Nucleus accumbens (tissue), 56 donors: ENCODE data around the gene PLPP3.
A peak's percentile ranks its signal among the peaks of the same experiment; 100 is the strongest.

ENCODE experiments used
- DNase-seq, 56 donors: peaks; one replicate each; lab custom pipeline; 2025; lab: John Stamatoyannopoulos, UW

Gene PLPP3

DNA sequence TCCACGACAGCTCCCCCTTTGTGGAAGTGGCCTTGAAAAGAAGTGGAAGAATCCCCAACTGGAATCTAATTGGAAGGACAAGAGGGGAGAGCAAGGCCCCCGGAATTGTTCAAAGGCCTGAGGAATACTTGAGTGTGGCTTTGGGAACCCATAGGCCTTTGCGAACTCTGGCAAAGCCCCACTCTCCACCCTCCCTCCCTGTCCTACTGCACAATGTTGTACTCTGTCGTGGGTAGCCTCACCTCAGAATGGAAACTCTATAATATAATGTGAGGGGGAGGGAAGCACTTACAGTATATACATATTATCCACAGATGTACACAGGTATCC, 28.5 kb downstream of the PLPP3 start:
- DNase-seq: no peak

DNA sequence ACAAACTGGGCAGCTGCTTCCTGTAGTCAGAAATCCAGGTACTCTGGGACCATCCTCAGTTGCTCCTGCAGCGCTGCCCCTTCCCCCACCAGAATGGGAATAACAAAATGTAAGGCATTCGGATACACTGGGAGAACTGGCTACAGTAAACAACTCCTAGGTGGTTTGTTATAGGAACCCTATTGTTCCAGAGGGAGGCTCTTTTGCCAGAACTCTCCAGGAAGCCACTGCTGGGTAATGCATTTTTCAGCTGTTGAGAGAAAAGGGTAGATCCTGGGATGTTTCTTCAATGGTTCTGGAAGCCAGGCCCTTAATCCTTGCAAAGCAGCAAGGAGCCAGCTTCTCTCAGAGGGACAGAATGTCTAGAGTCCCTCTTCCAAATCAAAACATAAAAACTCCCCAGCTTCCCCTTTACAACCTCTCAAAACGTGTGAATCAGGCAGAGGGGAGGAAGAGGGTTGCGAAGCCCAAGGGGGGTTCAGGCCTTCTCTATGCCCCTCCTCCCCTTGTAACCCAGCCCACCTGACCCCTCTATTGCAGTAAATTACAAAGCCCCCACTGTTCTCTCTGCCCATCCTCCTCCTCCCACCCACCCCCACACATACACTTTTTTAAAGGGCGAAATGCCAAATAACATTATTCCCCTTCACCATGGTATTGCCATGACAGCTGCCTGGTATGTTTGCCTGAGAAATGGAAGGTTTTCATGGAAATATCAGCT, 29.1 kb downstream of the PLPP3 start:
- DNase-seq: peak in 5 of 56 donors; percentile 15 to 64 (median 35)

DNA sequence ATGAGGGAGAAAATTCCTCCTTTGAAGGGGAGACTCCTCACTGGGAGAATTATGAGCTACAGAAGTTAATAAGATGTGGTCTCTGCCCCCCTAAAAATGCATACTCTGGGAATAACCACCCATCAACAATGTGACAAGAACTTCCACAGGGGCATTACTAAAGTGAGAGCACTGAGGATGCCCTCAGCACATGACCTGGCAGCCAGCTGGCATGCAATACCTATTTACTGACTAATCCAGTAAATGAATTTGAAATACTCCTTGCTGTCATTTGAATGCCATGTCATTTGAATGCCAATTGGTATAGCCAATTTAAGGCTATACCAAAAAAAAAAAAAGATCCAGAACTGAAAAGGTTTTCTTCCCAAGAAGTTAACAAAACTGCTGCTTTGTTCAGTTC, 30.8 kb downstream of the PLPP3 start:
- no peak for DNase-seq

DNA sequence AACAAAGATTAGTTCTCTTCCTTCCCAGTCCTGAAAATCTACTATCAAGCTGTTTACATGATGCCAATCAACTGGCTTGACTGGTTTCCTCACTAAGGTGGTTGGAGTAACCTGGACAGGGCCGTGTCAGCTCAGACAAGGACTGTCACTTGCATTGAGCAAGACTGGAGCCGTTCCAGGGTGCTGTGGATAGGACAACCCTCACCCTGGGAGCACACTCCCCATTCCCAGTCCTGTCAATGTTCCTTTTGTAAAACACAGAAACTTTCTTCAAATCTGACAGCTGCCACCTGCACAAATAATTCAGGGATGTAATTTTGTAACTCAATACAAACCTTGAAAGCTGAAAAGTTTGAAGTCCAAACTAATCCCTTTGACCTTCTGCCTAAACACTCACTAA, 31.4 kb downstream of the PLPP3 start:
- DNase-seq: no peak

DNA sequence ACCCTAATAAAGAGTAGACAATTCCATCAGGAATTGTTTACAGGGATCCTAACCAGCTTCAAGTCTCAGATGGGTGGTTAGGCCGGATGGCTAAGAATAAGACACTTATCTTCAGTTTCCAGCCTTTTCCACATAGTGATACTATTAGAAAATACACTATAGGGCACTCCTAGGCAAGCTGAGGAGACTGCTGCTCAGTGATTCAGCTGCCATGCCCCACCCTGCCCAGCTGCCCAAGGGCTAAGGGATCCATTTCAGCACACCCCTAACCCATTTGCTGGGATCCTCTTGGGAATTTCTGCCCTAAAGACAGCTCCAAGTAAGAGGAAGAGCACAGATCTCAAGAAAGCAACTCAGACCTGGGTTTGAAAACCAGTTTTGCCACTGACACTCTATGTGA, 31.9 kb downstream of the PLPP3 start:
- no peak for DNase-seq

DNA sequence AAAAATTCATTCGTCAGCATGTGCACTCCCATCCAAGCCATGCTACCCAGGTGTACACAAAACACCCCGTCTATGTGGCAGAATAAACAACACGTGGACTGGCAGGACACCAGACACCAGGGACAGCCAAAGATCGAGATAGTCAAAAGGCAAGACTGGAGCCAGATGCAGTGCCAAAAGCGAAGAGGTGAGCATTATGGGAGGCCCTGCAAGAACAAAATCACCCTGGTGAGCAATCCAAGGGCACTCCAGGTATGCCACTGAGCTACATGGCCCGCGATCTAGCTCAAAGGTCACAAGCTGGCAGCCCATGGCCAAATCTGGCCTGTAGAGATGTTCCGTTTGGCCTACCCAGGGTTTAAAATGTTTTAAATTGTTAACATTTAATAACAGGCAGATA, 33.7 kb downstream of the PLPP3 start:
- DNase-seq: no peak

DNA sequence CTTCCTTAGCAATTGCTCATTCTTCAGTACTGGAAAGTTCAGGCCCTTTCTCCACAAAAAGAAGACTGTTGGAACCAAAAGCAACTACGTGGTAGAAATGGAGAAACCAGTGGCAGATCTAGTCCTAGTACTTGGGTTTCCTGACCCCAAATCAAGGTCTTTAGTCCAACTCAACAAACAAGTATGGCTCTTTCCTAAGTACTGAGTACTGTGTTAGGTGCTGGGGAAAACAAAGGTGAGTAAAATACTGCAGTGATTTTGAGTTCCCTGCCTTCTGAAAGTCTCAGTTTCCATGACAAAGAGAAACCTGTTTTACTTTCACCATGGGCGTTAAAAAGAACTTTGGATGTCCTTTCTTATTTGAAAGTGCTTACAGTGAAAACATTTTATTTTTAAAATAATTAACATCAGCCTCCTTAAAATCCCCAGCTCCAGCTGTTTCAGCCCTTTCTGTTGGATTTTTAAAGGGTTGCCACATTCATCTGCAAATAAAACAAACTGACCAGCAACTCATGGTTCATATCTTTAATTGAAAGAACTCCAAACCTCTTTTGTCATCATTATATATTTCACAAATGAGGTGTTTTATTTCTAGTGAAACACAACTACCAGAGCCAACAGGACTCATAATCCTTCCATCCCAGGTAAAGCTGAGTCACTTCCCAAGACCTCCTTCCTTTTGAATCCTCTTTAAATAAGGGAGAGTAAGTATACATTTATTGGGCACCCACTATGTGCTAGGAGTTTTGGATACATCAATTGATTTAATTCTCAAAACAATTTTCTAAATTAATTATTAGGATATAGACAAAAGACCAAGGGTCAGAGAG, 35.4 kb downstream of the PLPP3 start:
- no peak for DNase-seq

DNA sequence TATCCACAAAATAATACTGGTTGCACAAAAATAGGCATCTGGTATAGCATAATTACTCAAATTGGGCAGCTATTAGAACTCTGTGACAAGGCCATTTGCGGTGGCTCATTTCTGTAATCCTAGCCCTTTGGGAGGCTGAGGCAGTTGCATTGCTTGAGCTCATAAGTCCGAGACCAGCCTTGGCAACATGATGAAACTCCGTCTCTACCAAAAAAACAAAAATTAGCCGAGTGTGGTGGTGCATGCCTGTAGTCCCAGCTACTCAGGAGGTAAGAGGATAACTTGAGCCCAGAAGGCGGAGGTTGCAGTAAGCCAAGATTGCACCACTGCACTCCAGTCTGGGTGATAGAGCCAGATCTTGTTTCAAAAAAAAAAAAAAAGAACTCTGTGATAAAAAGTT, 36.7 kb downstream of the PLPP3 start:
- DNase-seq: no peak

DNA sequence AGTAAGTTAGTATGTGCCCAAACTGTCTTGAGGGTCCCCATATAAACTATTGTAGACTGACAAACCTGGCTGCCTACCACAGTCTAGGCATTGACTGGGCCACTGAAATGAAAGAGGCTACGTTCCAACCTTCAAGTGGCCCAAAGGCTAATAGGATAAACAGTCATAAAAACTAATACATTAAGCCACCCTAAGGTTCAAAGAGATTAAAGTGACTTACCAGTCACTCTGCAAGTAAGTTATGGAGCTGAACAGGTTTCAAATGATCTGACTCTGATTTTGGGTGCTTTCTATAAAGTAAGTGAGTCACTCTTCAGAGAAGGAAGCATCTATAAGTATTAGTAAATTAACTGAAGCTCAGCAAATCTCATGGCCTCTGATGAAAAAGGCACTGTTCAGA, 38.0 kb downstream of the PLPP3 start:
- no peak for DNase-seq

DNA sequence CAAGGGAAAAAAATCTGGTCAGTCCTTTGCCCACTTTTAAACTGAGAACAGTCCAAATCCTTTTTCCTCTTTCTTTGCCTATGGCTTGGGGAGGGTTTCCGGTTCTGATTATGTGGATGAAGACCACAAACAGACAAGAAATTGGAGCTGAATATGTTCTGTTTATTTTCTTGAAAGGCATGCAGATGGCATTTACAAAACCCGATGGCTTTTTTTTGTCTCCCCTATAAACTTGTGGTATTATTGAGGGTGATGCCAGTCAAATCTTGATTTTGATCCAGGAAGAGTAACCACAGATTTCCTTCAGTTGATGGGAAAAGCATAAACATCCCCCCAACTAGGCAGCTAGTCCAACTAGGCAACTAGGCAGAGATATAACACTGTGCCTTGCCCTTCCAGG, 38.9 kb downstream of the PLPP3 start:
- no peak for DNase-seq

DNA sequence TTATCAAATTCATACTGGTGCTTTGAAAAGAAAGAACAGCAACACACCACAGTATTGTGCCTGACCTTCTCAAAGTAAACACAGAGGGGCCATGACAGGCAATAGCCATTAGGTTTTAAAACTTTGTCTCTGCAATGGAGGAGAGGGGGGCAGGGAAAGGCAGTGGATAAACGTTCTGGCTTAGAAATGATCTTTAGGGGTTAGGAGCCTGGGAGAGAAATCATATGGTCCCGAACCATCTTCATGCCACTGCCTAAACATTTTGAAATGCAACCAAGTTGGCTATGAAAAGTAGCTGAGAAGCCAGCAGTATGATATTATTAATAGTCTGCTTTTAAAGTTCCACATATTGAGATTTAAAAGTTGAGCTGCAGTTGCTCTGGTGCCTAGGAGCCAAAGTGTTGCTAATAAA, 39.8 kb downstream of the PLPP3 start:
- no peak for DNase-seq

DNA sequence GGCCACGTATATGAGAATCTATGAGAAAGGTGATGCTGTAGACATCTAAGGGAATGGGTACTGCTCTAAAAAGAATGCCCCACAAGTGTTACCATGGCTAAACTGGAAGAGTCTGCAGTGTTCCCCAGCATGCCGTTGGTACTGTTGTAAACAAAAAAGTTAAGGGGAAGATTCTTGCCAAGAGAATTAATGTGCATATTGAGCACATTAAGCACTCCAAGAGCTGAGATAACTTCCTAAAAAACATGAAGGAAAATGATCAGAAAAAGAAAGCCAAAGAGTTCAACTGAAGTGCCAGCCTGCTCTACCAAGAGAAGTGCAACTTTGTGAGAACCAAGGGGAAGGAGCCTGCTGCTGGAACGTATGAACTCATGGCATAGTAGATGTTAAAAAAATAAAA, 40.8 kb downstream of the PLPP3 start:
- no peak for DNase-seq

DNA sequence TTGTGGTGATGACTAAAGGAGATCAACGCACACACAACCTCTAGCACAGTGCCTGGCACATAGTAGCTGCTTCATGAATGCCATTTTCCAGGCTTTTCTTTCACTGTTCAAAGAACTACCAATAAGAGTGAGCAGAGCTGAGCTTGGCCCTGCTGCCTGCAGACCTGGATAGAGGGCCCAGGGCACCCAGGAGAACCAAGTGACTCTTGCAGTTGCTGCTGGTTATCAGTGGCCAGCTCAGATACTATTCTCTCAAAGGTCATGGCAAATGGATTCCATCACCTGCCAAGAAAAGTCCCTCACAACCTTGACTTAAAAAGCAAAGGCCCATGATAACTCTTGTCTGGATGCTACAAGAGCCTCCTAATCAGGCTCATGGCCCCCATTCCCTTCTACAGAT, 41.7 kb downstream of the PLPP3 start:
- no peak for DNase-seq

DNA sequence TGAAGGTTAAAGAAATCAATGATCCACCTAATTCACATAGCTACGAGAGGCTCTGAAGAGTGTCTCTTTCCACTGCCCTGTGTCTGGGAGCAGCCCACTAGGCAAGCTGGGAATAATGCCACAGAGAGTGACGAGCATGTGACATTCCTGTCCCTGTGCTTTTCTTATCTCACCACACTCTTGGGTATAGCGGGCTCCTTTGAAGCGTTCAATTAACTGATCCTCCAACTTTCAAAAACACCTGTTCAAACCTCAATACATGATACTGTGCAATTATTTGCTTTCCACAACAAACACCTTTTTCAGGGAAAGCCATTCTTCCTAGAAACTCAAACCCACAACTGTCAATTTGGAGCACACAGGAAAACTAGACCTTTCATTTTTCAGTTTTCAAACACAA, 43.4 kb downstream of the PLPP3 start:
- no peak for DNase-seq

DNA sequence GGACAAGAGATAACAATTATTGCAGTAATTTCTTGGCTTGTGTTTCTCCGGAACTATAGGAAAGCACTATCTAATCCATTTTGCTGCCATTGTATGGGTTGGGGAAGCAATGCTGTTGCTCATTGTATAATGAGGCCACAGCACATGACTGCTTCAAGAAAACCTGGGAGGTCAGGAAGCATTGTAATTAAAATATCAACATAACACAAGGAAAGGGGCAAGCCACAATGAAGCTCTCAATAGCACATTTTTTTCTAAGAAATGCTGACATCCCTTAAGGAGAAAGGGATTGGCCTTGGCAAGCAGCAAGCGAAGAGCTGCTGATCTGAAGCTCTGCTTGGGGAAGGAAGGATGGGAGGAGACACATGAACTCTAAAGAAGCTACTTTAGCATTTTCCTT, 44.0 kb downstream of the PLPP3 start:
- no peak for DNase-seq

DNA sequence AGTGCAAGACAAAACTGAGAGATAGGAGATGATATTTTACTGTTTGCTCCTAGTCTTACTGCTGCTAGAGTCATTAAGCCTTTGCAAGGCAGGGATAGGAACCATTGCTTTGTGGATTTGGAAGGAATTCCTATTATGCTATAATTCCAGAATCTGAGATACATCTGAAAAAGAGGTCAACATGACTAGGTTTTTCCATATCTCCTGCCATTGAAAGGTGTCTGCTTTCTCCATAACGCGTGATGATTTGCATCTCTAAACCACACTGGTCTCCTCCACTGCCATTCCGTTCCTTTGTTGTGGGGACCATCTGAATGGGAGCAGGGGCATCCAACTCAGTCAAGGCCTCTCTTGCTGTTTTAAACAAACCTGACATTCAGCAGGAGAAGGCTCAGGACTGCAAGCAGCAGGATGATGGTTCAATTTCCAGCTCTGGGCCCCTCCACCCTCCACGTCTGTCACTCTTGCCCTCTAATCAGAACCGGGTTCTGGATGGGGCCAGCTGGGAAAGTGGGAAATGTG, 45.2 kb downstream of the PLPP3 start:
- no peak for DNase-seq

DNA sequence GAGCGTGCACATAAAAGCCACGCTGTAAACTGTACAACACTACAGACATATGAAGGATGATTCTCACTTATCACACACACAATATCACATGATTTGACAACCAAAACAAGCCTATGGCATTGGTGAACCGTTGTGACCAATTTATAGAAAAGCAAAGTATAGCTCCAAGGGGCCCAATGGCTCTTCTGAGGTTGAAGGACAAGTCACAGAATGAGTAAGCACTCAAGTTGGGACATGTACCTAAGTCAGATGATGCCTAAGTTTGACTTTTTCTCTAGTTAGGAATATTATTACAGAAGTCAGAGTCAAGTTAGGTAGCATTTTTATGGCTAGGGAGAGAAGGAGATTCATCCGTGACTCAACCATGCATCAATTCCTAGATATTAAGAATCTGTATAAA, 45.7 kb downstream of the PLPP3 start:
- DNase-seq: no peak

DNA sequence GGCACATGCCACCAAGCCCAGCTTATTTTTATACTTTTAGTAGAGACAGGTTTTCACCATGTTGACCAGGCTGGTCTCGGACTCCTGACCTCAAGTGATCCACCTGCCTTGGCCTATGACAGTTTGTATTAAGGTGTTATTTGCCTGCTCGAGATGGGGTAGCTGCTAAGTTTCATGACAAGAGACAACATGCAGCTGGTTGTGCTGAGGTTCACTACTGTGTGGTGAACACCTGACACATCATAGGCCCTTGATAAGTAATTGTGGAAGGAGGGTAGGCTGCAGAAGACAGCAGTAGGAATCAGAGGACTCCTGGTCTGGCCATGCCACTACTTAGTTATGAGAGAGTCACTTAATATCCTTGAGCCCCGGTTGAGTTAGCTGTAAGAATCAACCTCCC, 46.2 kb downstream of the PLPP3 start:
- DNase-seq: no peak

DNA sequence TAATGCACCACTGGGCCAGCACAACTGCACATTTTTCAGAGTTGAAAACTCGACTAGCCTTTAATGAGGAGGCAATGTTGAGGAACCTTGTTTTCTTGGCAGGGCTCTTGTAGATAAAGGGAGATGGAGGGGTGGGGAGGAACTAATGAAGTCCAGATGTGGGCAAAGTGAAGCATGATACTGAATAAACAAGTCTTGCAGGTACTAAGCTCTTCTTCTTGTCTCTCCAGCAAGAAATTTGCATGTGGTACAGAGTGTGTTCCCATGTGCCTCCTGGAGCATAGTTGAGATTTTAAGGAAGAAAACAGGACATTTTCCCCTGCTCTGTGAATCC, 47.0 kb downstream of the PLPP3 start:
- no peak for DNase-seq

DNA sequence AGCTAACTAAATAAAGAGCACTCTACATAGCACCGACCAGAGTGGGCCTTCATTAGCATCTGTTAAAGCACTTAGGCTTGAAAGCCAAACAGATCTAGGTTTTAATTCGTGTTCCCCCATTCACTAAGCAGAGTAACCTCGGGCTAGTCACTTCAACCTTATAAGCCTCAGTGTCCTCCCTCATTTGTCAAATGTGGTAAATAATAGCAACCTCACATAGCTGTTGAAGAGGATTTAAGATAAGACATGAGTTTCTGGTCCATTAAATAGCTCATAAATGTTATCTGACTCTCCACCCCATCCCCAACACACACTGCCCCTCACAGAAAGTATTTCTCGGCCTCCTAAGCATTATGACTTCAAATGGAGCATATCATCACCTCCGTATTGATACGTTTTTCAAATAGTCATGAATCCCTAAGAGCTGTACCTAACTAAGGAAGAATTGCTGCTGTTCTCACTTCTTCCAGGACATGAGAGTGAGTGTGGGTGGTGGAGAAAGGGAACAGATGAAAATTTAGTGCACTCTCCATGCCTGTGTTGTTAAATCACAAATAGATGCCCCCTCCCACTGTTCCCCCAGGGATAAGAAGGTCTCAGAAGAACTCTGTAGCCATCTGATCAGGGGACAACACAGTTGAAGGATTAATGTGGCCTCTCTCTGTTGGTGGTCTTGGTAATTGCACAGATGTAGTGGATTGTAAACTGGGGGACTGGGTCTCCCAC, 47.6 kb downstream of the PLPP3 start:
- no peak for DNase-seq

DNA sequence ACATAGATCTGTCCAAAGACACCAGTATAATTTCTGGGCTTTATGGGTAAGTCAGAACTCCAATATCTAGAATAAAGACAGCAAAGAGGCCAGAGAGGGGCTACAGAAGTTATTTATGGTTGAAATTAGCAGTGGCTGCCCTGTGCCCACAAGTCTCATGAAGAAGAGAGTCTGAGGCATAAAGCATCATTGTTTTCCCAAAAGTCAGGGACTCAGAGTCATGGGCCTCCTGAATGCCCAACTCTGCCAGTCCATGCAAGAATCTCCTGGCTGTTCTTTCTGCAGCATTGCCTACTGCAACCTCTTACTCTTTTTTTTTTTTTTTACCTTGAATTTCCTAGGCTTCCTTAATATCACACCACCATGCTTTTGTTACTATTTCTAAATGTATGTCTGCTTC, 49.6 kb downstream of the PLPP3 start:
- DNase-seq: no peak
